Stimulated activated CD8-positive, alpha-beta memory T cell treated with anti-CD3 and anti-CD28 coated beads, Interleukin-7, amount 100 ng/mL, for 48 hours (primary cell): ENCODE measurements around the gene FOXN3.

Experiments used
- DNase-seq, 2 donors: peaks; one replicate each; pipeline ENCODE4 v3.0.0-alpha.2; 2020; ENCODE audit warnings: low read depth in 1 of 2; ENCODE audit errors: extremely low read depth in 1 of 2

The FOXN3 gene

DNA sequence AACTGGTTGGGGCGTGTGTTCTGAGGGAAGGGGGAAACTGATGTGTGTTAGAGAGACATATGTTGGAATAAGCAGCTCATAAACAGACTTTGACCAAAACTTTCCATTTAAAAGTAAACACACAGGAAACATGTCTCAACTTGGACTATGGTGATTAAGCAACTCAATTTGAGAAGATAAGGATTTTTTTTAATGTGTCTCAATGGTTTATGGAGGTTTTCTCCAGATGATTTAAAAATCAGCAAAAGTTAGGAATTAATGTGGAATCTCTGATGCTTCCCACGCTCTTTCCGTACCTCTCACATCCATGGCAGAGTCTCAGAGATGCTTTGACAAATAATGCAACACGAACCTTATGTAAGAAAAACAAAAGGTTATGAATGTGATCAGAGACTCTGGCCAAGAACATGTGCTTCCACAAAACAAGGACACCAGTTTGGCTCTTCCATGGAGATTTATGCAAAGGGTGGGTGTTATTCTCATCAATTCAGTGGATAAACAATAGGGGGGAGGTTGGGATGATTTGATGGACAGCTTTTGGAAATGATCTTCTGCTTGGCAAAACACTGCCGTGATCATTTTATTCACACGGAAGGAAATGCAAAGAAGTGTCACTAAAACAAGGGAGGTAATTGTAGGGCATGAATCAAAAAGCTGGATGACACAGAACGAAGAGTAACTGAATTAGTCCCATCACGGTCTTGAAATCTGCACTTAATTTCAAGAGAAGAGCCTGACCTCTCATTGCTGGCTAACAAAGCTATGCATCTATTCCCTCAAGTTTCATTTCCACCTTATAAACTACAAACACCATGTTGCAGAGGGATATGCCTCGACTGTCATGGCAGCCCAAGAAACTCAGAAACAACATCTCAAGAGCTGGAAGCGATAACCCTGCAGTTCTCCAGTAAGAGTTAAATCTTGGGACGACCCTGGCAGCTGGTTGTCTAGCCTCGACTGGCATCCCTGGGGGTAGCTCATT lies 76.5 kb downstream of the FOXN3 start:
- no peak for DNase-seq

DNA sequence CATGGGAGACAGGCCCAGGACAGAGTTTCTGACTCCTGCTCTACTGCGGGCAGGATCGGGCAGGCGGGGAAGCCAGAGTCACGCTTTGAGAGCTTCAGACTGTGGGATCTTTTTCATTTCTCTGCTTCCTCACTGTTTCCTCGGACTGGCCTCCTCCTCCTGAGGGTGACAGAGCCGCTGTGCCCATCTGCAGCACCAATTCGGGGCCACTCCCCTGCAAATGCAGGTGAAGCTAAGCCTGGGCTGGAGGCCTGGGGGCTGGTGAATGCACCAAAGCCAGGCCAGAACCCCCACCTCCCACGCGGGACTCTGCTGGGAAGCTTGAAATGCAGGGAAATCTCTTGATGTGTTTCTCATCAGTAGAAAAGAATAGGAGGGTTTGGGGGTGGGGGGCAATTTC lies 77.5 kb downstream of the FOXN3 start:
- no peak for DNase-seq

DNA sequence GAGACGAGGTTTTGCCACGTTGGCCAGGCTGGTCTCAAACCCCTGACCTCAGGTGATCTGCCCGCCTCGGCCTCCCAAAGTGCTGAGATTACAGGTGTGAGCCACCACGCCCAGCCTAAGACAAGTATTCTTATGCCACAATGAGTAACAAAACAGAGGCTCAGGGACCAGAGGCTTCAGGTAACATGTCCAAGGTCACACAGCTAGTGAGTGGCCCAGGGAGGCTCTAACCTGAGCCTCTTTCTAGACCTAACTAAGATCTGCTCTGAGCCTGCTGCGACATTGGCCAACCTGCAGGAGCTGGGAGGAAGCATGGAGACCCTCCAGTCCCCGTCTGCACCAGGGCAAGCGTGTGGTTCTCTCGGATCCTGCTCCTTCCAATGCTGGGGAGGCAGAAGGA lies 77.9 kb downstream of the FOXN3 start:
- DNase-seq: no peak

DNA sequence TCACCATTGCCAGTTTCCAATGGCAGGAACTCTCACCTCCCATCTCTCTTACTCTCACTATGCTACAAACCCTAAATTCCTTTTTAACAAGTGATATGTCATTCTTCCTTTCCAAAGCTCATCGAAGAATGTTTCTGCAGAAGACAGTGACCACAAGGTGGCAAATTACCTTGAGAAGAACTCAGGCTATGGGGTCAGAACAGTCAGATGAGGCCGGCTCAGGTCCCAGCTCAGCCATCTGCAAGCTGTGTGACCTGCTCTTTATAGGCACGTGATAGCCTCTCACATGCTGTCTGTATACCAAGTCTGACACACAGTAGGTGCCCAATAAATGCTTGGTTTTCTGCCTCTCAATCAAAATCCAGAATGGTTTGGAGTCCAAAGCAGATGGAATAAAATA lies 80.7 kb downstream of the FOXN3 start:
- DNase-seq: no peak

DNA sequence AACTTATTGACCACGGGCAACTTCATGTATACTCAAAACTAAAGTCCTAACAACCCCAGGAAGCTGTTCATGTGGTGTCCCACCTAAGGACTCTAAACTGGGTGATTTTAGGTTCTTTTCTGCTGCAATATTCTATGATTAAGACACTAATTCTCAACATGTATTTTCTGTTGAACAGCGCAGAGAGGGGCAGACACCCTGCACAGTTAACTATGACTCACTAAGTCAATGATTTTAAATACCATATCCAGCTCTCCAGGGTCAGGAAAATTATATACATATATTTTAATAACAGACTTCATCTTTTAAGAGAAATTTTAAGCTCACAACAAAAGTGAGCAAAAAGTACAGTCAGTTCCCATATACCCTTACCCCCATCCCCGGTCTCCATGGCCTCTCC lies 85.0 kb downstream of the FOXN3 start:
- DNase-seq: no peak

DNA sequence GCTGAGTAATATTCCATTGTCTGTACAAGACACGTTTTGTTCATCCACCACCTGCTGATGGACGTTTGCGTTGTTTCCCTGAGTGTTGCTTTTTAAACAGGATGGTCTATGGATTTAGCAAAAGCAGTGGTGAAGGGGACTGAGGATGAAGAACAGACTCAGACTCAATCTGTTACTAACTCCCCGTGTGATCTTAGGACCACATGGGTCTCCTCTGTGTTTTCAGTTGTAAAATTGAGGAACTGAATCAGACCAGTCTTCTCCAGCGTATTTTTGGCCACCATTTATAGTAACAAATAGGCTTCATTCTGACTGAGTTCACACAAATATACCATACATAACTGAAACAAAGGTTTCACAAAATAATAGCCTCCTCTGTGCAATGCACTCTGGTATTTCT lies 85.6 kb downstream of the FOXN3 start:
- DNase-seq: no peak

DNA sequence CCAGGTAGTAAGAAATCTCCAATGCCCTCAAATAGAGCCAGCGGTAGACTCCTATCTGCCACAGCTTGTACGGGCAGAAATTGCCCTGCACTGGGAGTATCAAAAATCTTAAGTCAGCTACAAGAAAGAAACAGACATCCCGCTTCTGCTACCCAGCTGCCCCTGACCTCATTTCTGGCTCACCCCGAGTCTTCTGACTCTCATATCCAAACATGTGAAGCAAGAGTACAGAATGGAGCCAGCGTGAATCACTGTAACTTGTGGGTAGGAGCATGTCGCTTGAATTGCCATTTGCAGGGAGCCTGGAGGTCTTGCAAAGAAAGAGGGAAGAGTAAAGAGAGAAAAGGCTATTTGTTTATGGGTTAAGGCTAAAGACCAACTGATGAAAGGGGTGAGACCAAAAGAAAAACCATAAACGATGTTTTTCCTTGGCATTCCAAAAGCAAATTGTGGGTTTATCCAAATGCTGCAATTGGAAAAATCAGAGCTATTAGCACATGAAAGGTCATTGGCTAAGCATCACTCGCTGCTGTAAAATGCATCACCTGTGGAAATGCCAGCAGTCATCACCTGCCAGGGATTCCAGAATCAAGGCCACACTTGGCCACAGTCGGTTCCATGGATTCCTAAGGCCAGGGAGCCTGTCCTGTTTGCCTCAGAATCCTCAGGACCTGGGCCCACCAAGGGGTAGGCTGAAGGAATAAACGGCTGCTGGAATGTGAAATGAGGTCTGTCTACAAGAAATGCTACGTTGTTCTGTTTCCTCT lies 86.6 kb downstream of the FOXN3 start:
- no peak for DNase-seq

DNA sequence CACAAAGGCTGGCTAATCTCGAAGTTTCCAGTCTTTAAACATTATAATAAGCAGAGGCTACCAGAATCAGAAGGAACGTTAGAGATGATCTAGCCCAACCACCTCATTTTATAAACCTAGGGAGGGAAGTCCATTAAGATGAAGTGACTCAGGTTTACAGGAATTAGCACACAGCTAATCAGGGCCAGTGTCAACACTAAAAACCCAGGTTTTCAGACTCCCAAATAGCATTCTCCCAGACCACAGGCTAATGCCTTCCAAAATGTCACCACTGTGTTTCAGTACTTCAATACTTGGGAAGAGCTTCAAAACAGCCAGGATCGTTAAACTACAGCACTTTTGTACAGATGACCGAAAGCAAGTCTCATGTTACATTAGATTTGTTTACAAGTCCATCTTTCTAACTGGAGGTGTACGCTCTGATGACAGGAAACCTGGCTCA lies 89.2 kb downstream of the FOXN3 start:
- no peak for DNase-seq

DNA sequence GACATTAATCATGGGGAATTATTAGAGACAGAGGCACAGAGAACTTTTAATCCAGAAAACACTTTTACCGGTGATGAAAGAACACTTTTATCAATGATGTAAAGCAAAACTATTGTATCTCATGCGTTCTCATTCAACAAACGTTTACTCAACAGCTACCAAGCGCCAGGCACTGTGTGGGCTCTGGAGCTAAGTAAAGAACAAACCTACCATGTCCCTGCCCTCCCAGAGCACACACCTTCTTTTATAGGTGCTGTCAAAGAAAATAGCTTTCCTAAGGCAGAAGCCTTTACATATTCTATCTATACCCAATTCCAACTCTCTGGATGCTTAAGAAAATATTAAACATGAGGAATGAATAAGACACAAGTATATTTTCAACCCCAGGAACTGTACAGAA lies 91.1 kb downstream of the FOXN3 start:
- no peak for DNase-seq

DNA sequence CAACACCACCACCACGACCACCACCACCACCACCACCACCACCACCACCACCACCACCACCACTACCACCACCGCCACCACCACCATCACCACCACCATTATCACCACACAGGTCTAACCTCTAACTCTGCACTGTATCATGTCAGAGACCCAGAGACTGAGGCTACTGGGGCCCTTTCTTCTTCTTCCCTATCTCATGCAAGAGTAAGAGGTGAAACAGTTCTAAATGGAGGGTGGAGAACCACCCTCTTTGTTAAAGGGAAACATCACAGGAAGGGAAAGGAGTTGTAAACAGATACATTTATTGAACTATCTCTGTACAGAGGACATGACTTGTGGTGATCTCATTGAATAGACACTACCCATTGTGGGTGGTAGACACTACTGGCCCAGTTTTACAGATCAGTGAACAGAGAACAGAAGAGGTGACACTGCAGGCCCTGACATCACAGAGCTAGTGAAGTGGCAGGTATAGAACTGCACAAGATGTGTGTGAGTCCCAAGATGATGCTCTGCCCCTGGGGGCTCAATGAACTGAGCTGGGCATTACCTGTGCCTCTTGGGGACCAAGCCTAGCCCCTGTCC lies 91.6 kb downstream of the FOXN3 start:
- DNase-seq: no peak

DNA sequence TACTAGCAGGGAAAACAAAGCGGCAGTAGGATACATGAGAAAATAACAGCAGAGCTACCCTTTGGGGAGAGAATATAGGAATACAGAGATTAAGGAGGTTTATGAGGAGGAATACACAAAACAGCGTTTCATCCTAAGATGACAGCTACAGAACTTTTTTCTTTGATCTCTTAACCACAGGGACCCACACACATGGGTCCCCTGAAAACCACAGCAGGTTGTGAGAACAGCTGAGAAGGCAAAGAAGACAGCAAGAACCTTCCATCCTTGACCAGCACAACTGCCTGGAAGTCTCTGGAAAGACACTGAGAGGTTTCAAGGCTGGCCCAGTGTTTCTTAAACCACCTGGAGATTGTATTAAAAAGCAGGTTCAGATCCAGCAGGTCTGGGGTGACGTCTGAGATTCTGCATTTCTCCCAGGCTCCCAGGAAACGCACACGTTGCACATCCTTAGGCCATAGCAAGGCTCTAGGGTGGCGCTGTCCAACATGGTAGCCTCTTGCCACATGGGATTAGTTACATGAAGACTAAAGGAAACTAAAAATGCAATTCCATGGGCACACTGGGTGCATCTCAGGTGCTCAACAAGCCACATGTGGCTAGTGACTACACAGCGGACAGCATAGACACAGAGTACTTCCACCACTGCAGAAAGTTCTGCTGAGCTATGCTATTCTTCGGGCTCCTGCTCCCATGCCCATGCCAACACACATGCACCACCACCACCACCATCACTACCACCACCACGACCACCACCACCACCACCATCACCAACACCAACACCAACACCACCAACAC lies 92.3 kb downstream of the FOXN3 start:
- DNase-seq: no peak

DNA sequence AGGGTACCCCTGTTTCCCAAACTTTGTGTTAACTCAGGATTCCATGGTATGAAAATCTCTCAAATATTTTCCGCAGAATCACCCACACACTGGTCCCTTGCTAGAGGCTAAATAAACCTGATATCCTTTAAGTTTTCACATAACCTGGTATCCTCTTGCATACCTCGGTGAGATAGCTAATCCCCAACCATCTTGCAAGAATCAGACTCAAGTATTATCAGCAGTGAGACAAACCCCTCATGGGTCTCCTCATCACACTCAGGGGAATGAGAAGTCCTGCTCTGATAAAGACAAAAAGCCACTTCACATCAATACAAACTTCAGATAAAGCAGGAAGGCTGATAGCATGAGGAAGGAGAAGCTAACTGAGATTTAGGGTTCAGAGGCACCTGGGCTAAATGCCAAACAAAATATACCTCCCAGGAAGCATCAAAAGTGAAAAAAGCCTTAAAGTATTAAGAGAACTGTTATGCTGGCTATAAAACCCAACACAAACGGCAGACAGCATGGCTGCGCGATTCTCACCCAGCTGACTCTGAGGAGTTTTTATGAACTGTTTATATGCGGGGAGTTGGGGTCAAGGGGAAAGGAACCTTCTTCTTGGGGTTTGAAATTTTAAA lies 96.5 kb downstream of the FOXN3 start:
- no peak for DNase-seq

DNA sequence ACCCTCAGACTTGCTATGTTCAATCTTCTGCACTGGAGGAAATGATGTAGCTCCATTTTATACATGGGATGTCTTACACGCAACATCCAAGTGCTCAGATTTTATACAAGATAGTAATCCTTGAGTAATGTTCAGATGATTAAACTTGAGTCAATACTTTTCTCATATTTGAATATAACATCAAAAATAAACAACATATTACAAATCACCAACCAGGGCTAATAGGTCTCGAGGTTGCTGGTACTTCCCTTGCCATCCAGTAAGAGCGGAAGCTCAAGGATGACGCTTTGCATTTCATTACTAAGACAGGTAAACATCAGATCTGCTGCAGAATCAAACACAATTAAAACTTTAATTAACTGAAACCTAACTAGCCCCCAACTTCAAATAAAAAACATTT lies 97.3 kb downstream of the FOXN3 start:
- DNase-seq: no peak

DNA sequence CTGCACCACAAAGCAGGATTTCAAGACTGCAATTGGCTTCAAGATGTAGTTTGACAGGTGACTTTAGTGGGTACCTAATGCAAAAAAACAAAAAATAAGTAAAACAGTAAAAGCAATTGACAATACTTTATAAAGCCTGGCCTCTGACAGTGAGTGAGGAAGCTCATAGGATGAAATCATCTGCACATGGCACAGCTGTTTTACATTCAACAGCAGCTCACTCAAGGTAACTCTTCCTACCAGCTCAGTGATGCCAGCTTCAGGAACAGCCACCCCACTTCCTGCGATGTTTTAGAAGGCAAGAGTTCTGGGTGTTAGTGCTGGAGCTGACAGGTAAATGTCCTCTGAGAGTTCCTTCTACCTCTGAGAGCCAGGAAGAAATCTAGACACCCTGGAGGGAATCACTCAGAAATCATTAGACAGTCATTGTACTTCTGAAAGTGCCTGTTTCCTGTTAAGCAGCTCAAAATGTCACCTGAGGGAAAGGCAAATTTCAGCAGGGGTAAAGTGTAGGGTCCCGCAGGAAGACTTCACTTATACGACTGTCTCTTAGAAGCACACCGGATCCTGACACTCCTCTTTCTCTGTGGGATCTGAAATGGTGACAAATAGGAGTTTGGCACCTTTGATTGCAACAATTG lies 99.9 kb downstream of the FOXN3 start:
- DNase-seq: no peak

DNA sequence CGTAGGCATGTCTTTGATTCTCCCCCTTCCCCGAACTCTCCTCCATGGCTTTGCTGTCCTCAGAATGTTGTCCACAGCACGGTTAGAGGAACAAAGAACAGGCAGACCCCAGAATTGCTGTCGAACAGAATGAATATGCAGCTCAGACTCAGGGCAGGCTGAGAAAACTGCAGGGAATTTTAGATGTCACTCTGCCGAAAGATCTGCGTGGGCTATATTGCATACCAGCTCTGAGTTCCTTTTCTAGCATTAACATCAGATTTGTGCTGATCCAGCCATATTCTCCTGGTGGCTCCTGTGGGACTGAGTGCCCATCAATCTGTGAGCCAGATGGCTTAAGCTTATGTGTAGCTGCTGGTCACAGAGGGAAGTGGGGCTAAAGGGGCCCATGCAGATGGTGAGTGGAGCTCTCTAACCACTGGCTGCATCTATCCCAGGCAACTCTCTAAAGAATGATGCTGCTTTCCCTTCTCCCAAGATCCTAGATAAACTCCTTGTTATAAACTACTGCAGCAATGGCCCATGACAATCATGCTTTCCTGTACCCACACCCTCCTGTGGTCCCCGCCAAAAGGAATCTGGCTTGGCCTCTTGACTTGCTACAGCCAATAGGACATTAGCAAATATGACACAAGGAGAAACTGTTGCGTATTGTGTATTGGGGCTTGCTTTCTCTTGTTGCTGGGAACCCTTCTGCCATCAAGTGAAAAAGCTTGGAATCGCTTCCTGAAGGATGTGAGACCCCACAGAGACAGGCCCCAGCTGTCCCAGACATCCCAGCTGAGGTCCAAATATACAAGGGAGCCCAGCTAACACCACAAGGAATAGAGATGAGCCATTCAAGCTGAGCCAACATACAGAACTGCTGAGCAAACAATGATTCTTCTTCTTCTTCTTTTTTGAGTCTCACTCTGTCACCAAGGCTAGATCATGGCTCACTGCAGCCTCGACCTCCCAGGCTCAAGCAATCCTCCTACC lies 101.3 kb downstream of the FOXN3 start:
- no peak for DNase-seq

DNA sequence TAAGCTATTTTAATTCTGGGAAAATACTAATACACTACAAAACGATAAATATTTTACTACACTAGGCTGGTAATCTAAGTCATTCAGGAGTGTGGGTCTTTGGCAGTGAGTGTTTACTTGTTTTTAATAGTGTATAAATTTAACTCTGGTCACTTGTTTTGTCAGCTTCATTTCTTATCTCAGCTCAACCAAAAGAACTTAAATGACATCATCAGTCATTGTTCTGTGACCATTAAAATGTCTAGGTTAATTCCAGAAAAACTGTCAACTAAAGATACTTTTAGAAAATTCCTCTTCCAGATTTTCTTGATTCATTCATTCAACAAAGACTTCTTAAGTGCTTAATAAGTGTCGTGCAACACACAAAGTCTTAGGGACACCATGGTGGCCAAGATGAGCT lies 102.8 kb downstream of the FOXN3 start:
- no peak for DNase-seq

DNA sequence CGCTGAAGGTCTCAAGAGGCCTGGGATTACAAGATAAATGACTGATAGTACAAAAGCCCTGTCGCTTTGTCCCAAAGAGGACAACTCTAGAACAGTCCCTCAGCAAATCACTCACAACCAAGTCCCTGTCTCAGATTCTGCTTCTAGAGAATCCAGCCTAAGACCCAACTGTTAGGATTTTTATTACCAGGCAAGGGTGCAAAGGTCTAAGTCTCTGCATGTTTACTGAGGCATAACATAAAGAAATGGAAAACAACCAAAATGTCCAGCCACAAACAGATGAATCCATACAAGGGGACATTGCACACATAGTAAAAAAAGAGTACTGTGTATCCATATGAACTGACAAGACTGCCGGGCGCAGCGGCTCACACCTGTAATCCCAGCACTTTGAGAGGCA lies 104.1 kb downstream of the FOXN3 start:
- no peak for DNase-seq

DNA sequence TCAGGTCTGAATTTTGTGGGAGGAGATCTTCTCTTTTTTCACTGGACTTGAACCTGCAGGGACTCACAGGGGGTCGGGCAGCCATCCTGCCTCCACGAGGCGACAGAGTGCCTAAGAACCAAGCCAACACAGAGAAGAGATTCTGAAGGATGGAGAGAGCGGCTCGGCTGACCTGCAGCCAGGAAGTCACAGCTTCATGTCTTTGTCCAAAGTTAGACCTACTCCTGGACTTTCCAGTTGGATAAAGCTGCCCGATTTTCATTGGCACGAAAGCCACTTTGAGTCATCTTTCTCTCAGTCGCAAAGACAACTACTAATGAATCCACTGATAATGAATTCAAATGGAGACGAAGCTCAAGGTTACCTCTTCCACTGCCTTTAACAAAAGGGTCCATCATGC lies 106.8 kb downstream of the FOXN3 start:
- no peak for DNase-seq

DNA sequence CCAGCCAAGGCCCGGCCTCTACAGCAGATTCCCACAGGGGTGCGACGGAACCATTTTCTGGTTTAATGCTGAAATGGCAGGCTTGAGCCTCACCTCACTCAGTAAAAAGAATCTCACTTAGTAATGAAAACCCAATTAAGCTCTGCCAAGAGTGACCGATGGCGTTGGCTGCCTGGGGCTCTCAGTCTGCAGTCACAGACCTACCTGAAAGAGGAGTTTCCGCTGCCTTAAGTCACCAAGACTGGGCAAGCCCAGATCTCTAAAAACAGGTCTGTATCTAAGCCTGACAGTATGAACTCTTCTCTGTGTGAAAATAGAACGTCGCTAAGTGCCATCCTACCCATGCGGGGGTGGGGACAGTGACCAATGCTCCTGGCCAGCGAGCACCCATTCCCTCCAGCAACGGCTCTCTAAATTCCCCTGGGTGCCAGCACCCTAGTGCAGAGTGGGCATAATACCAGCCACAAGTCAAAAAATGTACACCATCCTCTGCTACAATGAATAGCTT lies 107.3 kb downstream of the FOXN3 start:
- no peak for DNase-seq
